SW480 (cell line): Measurements from ENCODE around the gene DOK3.
"Not testable (repeated sequence)": the region's sequence is repeated elsewhere in the genome, so short reads cannot be mapped to it uniquely, and the experiment has no call there.

Experiments used
- DNase-seq: peaks from one replicate; pipeline ENCODE4 v3.0.0-alpha.2; 2016; ENCODE audit warnings: low spot score

DOK3 gene

DNA sequence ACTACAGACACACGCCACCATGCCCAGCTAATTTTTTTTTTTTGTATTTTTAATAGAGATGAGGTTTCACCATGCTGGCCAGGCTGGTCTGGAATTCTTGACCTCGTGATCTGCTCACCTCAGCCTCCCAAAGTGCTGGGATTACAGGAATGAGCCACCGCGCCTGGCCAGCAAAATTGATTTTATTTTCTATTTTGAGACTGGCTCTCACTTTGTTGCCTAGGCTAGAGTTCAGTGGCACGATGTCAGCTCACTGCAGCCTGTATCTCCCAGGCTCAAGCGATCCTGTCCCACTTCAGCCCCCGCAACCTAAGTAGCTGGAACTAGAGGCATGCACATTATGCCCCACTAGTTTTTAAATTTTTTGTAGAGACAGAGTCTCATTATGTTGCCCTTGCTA, 24.8 kb upstream of the DOK3 start:
- not testable (repeated sequence) for DNase-seq

- DNase-seq = no peak
These were observed 21.7 kb upstream of the DOK3 start for GRCh38 chr5:177531209-177531940.

DNA sequence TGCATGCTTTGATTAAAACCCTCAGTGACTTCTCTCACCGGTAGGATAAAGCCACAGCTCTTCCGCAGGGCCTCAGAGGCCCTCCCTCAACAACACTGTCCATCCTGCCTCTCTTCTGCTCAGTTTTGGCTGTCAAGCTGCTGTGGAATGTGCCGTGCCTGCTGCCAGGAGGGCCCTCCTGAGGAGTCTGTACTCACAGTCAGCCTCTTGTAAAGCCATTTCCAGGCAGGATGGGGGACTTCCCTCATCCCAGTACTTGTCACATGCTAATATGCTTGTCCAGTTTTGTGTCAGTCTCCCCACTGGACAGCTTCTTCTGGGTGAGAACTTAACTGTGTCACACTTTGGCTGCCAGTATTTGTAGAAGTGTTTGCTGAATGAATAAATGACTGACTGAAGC, 21.0 kb upstream of the DOK3 start:
- no peak for DNase-seq

- DNase-seq = no peak
These were observed 19.9 kb upstream of the DOK3 start for GRCh38 chr5:177529247-177530203.

- DNase-seq = no peak
These were observed 19.0 kb upstream of the DOK3 start for GRCh38 chr5:177528631-177529030.

DNA sequence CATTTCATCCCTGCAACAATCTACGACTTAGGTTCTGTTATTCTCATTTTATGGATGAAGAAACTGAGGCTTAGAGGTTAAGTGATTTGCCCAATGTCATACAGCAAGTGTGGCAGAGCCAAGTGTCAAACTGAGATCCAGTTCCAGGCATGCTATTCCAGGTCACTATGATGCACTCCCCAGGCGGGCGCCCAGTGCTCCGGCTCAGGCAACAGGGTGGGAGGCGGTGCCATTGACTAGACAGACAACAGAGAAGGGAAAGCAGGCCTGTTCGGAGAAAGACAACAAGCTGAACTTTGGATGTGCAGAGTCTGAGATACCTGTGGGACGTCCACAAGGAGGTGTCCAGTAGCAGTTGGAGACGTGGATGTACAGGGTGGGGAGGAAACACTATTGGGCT, 18.0 kb upstream of the DOK3 start:
- DNase-seq = no peak

- DNase-seq = no peak
These were observed 17.2 kb upstream of the DOK3 start for GRCh38 chr5:177526791-177527190.

- DNase-seq = no peak
These were observed 16.6 kb upstream of the DOK3 start for GRCh38 chr5:177526191-177526590.

GRCh38 chr5:177524941-177525655, 15.5 kb upstream of the DOK3 start:
- DNase-seq = no peak

- no peak for DNase-seq
These were observed 14.9 kb upstream of the DOK3 start for GRCh38 chr5:177524539-177524900.

GRCh38 chr5:177523711-177524538, 14.3 kb upstream of the DOK3 start:
- DNase-seq = no peak

GRCh38 chr5:177520916-177521513, 11.4 kb upstream of the DOK3 start:
- DNase-seq = no peak

DNA sequence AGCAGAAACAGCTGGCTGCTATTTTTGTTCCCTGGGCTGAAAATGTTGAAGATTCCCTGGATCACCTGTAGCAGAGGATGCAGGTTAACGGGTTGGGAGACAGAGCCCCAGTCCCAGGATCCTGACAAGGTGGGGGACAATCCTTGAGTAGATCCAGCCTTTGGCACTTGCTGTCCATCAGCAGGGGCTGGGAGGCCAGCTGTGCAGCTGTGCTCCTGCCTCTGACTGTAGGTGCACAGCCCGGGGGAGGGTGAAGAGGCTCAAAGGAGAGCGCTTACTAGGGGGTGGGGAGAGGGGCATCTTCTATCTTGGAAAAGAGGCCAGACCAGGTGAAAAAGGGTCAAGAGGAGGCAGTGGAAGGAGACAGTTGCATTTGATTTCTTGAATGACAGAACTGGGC, 10.6 kb upstream of the DOK3 start:
- no peak for DNase-seq

DNA sequence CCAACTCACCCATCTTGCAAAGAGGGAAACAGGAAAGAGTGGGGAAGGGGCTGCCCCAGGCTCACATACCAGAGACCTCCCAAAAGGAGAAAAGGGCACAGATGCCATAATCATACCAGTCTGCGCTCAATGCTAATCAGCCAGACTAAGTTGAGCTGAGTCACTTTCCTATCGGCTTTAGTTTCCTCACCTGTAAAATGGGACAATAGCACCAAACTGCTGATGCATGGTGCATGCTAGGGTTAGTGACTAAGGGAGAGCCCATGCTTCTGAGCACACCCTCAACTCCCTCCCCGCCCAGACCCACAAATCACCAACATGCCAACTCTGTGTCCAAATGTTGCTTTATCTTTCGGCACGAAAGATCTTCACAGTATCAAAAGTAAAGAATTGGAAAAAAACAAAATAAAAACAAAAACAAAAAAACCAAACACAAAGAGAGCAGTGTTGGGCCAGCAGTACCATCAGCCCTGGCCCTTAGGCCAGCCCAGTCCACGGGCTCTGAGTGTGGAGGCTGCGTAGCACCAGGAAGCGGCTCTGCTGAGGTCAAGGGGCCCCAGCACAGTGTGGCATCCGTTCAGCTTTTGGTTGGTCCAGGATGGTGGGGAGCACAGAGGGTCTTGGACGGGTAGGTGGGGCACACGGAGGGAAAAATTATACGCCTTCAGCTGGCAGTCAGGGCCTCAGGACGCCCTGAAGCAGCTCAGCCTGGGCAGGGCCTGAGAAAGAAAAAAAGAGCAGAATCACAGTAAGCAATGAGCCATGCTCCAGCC, 10.0 kb upstream of the DOK3 start:
- DNase-seq = no peak

GRCh38 chr5:177516601-177517568, 7.3 kb upstream of the DOK3 start, which contains the start of gene DDX41:
DDX41 (minus strand) TSS chr5:177516961; CDS start chr5:177516945, 16 bp downstream.
- DNase-seq = peak; percentile 100

GRCh38 chr5:177515580-177515979, 6.0 kb upstream of the DOK3 start:
- DNase-seq = no peak

DNA sequence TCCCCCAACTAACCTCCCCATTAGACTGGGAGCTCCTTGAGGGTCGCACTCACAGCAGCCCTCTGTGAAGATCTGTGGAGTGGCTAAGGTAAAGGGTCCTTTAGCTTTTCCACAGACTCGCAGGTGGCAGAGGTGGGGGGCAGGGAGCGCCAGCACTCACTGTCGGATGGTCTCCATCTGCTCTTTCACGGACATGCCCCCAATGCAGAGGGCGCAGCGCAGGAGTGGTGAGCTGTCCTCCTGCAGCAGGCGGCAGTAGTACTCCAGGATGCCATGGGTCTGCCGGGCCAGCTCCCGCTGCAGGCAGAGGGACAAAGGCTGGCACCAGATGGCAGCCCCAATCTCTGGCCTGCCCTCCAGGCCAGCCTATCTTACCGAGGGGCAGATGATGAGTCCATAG, 4.9 kb upstream of the DOK3 start:
- no peak for DNase-seq

GRCh38 chr5:177513500-177513899, 3.9 kb upstream of the DOK3 start:
- DNase-seq = no peak

- DNase-seq = no peak
These were observed 3.2 kb upstream of the DOK3 start for GRCh38 chr5:177512736-177513380.
